Measurements from ENCODE around the gene MTHFD1L. TPM values are rescaled to one million over a fixed set of nuclear protein-coding genes. Genes with fewer than 3 reads are reported as not detected.

Gene MTHFD1L
- polyA plus RNA-seq, 4 donors: 12.1 to 20.4 (median 16.4) TPM

DNA sequence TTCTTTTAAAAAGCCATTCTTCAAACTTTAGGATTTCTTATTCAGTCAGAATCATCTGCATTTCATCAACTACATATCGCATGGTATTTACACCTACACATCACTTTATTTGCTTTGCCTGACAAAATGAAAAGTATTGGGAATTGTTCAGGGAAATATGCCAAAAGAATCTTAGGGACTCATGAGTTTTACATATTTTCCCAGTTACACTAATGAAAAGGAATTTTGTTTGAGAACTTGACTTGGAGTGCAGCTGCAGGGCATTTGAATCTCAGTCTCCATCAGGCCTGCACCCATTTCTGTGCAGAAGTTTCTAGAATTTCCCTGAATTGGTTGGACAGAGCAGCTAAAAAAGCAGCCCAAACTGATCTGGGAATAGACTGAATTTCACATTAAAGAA, 65.3 kb downstream of the MTHFD1L start:
- no peak for DNase-seq (ENCODE audit: low read depth in 4 of 4, low spot score in 3 of 4)

DNA sequence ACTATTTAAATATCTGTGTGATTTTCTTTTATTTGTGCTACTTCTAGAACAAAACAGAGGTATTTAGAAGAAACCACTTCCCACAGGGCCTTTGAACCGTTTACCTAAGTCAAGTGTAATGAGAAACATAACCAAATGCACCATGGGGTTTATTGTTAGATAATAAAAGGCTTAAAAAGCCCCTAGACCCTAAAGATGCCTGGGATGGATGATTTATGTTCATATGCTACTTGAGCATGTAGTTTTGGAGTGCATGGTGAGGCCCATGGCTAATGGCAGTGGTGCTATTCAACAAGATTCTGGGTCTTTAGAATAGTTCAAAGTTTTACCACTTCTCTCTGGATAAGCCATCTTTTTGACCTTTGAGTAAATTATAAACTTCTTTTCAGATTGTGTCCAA, 65.9 kb downstream of the MTHFD1L start:
- DNase-seq (ENCODE audit: low read depth in 4 of 4, low spot score in 3 of 4): no peak

DNA sequence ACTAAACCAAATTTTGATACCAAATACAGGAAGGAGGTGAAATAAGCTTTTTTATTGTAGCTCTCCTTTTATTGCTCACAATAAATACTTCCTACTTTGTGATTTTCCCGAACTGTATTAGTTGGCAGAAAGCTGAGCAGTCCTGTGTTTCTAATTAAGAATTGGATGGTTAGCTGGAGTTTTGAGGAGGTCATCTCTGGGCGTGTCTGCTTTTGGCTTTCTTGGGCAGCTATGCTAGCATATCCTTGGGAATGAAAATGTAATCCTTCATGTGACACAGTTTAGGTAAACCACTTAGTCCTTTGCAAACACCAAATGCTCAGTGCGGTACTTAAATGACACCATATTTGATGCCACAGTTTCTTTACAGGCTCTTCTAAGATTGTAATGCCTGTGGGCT, 67.5 kb downstream of the MTHFD1L start:
- no peak for DNase-seq (ENCODE audit: low read depth in 4 of 4, low spot score in 3 of 4)

DNA sequence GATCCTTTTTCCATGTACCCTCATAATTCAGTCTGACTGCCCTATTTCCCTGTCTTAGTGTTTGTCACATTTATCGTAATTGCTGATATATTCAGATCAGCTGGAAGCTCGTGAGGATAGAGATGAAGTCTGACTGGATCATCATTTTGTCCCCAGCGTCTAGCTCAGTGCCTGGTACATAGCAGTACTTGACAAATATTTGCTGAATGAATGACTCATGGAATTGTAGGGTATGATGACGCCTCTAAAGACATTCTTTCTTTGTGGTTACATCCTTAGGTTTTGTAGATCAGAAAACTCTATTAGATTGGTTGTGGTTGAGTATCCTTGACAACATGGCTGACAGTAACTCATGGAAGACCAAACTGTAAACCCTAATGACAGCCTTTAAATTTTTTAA, 68.9 kb downstream of the MTHFD1L start:
- no peak for DNase-seq (ENCODE audit: low read depth in 4 of 4, low spot score in 3 of 4)

DNA sequence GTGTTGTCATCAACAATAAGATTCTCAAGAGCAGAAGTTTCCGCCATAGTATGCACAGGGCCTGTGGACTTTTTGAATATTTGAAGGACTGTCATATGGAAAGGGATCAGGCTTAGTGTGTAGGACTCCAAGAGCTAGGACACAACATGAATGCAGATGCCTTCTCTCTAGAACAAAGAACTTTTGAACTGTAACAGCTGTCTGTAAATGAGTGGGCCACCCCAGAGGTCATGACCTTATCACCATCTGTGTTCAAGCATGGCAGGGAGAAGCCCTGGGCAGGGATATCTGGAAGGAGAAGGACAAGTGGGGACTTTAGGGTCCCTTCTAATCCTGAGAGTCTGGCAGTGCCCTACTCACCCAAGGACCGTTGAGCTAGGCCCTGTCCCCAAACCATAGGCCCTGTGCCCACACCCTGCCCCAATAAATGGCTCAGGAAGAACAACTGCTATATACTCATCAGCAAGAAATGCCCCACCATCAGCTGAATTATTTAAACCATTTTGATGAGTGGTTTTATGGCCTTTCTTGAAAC, 70.6 kb downstream of the MTHFD1L start:
- no peak for DNase-seq (ENCODE audit: low read depth in 4 of 4, low spot score in 3 of 4)

DNA sequence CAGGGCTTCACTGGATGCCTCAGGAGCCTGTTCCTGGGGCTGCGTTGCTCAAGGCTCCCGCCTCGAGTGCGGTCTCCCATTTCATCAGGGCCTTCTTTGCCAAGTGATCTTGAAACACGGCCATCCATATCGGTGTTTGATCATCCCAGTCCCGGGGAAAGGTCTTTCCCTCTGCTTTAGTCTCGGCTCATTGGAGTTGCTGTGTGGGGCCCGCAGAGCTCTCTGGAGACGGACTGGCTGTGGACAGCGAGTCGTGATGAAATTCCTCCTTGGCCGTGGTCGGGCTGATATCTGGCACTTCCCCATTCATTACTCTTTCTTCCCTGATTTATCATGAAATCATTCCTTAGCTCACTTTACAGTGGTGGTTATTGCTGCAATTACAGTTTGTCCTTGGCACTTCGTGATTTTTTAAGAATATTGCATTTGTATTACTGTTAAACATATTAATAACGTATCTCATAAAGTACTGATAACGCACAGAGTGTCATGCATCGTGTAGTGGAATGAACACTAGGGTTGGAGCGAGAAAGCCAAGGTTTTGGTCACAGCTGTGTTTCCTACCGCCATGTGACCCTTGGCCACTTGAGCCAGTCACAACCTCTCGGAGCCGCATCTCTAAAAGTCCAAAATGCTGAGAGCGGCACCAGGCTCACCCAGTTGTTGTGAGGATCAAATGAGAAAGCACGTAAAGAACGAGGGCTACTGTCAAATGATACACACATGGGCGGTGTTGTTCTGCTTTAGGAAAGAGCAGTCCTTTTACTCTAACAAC, 71.8 kb downstream of the MTHFD1L start:
- no peak for DNase-seq (ENCODE audit: low read depth in 4 of 4, low spot score in 3 of 4)

DNA sequence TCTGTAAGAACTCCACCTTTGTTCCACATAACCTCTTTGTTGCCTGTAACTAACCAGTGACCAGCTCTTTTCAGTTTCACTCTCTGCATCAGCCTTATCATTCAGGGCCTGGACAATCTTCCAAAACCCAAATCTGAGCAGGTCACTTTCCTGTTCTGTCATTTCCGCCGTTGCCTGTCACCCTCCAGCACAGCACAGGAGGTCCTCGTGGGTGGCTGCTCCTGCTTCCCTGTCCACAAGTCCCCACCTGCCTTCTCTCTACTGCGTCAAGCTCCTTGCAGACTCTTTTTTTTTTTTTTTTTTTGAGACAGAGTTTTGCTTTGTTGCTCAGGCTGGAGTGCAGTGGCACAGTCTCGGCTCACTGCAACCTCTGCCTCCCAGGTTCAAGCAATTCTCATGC, 73.9 kb downstream of the MTHFD1L start:
- DNase-seq (ENCODE audit: low read depth in 4 of 4, low spot score in 3 of 4): no peak

DNA sequence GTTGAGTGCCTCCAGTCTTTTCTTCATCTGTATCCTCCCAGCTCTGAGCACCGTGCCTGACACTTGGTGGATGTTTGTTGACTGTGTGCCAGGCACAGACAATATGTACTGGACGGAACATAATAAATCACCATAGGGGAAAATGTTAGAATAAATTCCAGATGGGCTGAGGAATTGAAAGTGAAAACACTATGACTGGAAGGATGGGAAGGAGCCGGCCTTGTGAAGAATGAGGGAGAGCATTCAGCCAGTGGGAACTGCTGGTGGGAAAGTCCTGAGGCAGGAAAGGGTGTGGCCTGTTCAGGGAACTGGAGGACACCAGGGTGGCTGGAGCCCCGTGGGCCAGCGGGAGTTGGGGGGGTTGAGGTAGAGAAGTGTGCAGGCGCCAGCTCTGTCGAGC, 75.4 kb downstream of the MTHFD1L start:
- no peak for DNase-seq (ENCODE audit: low read depth in 4 of 4, low spot score in 3 of 4)

DNA sequence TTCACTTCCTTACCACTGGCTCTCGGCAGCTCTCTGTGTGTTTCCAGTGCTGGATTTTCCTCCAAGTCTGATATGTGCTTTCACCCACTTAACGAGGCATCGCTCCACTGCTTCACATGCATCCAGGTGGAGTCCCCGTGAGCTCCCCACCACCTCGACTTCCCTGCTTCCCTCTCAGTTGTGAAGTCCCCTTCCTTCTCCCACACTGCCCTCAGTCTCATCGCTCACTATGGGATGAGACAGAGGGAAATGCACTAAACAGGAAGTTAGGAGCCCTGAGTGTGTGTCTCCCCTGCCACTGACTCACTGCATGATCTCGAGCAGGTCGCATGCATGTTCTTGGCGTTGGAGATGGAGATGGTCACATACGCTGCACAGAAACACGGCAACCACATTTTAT, 84.0 kb downstream of the MTHFD1L start:
- DNase-seq (ENCODE audit: low read depth in 4 of 4, low spot score in 3 of 4): no peak

DNA sequence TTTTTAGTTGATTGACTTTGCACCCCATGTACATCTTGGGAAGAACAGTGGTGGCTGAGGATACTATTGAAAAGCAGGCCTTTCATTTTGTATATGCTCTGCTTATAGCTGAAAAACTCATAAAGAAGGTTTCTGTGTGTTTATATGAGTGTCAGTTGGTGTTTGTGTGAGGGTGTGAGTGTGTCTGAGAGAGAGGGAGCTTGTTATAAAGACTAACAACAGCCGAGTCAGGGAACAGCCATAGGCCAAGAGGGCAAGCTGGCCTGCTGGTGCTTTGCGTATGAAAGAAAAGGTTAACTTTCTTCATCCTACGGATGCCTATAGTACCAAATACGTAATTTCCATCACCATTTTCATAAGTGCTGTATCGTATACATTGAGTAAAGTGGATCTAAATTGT, 88.3 kb downstream of the MTHFD1L start:
- DNase-seq (ENCODE audit: low read depth in 4 of 4, low spot score in 3 of 4): no peak

DNA sequence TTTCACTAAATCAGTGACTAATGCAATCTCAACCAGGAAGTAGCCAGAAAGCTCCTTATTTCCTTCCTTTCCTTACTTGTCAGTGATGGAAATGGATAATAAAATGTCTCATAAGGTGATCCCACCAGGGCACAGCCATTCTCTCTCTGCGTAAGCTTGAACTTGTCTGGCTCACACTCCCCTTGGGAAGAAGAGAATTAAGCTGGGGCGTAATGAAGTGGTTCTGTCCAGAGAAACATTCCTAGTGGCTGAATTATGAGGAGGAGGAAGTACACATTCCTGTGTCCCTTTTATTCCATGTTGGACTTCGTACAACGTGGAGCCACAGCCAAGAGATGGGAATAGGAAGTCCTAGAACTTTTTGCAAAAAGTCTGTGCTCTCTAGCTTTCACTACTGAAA, 93.7 kb downstream of the MTHFD1L start:
- DNase-seq (ENCODE audit: low read depth in 4 of 4, low spot score in 3 of 4): no peak

DNA sequence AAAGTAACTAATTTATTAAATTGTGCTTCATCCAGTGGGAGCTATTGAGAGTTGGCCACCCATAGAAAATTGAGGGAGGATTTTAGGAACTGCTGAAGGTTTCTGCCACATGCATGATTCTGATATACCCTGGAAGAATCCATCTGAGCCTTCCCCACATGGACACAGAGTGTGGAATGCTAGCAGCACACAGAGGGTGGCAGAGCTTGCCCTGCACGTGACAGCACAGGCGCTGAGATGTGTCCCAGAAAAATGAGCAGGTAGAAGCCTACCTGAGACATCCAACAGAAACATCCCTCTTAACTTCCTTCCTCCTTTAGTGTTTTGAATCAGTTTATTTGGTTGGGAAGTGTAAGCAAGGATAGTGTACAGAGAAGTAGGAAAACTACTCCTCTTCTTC, 96.9 kb downstream of the MTHFD1L start:
- no peak for DNase-seq (ENCODE audit: low read depth in 4 of 4, low spot score in 3 of 4)

DNA sequence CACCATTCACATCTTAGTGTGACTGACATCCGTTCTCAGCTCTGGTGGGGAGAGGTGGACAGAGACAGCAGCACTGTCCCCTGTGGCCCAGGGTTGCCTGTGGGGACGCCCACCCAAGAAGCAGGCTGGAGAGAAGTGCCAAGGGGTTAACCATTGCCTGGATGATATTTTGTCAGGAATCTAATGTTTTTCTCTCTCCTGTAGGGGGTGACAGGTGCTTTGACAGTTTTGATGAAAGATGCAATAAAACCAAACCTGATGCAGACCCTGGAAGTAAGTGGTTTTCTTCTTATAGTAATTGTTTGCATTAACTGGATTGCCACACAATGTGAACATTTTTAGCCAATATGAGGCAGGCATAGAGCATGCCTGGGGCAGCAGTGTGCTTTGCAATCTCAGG, 99.3 kb downstream of the MTHFD1L start:
- DNase-seq (ENCODE audit: low read depth in 4 of 4, low spot score in 3 of 4): no peak

DNA sequence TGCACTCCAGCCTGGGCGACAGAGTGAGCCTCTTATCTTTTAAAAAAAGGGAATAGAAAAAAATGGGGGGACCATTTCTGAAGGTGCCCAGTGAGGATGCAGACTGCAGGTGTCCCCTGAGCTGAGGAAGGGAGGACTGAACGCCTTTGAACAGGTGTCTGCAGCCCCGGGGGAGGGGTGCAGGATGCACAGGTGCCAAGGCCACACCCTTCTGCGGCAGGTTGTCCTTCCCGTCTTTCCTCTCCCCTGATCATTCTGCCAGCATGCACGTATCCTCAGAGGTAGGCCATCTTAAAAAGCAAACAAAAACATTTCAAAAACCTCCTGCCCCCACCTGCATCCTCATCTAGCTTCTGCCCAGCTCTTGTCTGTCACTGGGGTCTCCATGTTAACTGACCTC, 101.3 kb downstream of the MTHFD1L start:
- DNase-seq (ENCODE audit: low read depth in 4 of 4, low spot score in 3 of 4): no peak

DNA sequence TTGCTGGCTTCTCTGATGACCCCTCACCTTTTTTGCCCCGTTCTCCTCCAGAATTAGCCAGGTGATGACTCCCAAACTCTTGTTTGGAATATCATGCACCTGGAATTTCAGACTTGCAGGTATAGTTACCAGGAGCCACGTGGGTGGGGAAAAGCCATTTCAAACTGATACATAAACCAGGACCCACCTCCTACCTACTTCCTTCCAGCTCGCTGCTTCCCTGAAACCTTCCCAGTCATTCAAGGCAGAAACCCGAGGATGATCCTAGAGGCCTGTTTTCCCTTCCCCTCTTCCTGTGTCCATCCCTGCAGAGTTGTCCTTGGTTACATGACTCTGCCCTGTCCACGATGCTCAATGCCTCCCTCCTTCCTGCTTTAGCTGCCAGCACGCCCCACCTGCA, 101.9 kb downstream of the MTHFD1L start:
- DNase-seq (ENCODE audit: low read depth in 4 of 4, low spot score in 3 of 4): no peak

DNA sequence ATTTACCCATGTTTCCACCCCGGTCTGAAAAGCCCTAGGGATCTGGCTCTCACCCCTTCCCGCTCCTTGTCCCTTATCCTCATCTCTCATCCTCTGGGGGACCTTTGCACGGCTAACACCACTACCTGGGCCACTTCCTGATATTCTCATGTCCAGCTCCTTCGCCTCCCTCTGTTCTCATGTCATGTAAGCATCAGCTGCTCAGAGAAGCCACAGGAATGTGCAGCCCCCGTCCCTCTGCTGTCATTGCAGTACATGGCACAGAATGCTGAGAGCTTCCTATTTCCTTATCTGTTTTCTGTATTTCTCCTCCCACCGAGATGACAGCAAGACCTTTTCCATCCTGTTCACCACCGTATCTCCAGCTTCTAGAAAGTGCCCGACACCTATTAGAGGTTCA, 102.4 kb downstream of the MTHFD1L start:
- DNase-seq (ENCODE audit: low read depth in 4 of 4, low spot score in 3 of 4): no peak

DNA sequence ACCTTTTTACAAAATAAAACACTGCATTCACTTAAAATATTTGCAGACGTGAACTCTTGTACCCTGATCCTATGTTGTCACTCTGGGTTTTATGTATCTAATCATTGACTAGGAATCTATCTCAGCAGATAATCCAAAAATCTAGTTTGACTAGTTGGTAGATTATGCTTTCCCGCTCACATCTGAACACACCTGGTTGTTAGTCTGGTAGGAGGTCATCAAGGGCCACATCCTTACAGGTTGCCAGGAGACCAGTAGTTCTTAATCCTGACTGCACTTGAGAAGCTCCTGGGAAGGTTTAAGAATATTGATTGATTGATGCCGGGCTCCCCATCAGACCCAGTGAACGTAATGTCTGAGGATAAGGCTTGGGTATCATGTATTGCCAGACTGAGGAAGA, 104.4 kb downstream of the MTHFD1L start:
- DNase-seq (ENCODE audit: low read depth in 4 of 4, low spot score in 3 of 4): no peak

DNA sequence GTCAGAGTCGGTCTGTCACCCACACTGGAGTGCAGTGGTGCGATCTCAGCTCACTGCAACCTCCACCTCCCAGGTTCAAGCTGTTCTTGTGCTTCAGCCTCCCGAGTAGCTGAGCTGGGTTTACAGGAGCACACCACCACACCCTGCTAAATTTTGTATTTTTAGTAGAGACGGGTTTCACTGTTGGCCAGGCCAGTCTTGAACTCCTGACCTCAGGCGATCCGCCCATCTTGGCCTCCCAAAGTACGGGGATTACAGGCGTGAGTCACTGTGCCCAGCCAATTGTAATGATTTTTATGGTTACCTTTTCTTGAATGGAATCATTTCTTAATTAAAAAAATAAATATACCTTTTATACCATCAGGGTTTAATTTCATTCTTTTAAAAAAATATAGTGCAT, 105.7 kb downstream of the MTHFD1L start:
- no peak for DNase-seq (ENCODE audit: low read depth in 4 of 4, low spot score in 3 of 4)

DNA sequence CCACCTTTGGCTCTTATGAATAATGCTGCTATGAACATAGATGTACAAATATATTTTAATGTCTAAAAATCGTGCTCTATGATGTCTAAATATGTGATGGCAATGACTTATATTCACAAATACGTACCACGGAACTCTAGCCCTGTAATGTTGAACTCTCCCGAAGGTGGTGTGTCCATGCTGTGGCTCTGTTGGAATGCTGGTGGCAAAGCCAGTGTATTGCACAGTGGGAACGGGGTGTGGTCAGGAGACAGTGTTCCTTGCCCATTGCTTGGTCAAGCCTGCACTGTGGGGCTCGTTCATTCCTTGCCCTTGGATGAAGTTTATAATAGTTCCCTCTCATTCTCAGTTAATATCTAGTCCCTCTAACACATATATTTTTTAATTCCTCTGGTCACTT, 109.6 kb downstream of the MTHFD1L start:
- DNase-seq (ENCODE audit: low read depth in 4 of 4, low spot score in 3 of 4): no peak

DNA sequence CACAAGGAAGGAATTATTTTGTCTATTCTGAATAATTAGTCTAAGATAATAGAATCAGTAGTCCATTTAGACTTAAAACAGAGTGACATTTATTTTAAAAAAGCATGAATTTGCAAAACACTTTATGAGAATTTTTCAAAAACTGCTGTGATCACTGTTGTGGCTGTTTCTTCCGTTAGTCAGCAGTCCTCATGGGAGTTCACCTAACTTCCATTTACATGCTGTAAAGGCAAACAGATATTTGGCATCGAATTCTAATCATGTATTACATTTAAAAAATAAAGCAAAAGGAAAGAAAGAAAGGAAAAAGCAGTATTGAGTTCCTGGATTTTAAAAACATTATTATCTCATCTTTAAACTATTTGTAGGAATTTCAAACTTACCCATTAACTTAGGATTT, 111.8 kb downstream of the MTHFD1L start:
- DNase-seq (ENCODE audit: low read depth in 4 of 4, low spot score in 3 of 4): no peak

DNA sequence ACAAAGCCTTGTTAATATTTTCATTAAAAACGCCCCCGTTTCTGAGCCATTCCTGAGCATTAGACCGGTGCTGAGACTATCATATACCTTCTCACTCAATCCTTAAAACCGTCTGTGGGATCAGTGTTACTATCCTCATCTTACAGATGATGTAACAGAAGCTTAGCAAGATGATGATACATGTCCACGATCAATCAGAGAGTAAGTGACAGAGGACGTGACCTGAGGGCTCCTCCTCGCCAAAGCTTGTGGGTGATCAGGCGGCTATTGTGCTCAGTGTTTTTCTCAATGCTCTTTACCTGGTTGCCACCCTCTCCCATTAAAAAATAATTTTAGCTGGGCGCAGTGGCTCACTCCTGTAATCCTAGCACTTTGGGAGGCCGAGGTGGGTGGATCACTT, 113.1 kb downstream of the MTHFD1L start:
- DNase-seq (ENCODE audit: low read depth in 4 of 4, low spot score in 3 of 4): no peak

DNA sequence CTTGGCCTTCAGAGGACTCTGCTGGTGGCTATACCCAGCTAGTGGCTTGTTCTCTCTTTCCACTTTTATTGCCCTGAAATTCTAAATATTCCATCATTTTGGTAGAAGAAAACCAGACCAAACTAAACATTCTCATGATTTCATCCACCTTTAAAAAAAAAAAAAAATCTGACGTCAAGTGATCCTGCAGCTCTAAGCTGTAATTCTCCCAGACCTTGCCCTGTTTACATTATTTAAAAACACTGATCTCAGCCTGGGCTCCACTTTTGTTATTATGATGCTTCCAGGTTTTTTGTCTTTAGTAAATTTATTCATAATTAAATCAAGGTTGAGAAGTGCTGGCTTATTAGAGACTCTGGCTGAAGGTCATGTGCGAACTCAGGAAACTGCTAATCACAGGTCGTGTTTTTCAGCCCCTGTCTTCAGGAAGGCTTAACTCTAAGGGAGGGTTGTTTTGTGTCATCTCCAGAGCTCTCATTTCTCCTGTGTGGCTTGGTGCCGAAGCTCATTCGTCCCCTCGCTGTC, 114.4 kb downstream of the MTHFD1L start:
- no peak for DNase-seq (ENCODE audit: low read depth in 4 of 4, low spot score in 3 of 4)

DNA sequence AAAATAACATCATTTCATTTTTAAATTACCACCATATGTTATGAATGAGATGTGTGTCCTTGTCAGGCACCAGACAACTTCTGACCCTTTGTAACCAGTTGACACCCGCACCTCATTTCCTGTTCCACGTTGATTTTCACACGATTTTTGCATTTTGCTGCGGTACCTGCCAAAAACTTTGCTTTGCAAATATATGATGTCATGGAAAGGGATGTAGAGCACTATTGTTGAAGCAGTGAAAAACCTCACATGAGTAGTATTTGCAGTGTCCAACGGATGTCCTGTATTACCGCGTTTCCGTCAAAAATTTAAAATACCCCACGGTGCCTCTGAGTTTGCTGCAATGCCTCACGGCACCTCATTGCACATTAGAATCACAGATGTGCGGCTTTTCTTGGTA, 115.6 kb downstream of the MTHFD1L start:
- no peak for DNase-seq (ENCODE audit: low read depth in 4 of 4, low spot score in 3 of 4)

Data from left renal pelvis (tissue), 4 donors.